ENCODE measurements around the gene COL27A1.

GRCh38 chr9:114134827-114135396 lies 20.4 kb upstream of the COL27A1 start:
- TF ChIP-seq CTCF (IDR thresholded peaks at IDR 0.05) (no peak), POLR2AphosphoS5 (IDR thresholded peaks at IDR 0.05) (no peak), POLR2A (IDR thresholded peaks at IDR 0.05) (no peak), EP300 (IDR thresholded peaks at IDR 0.05) (no peak)
